IPS DF 19.7 (cell line): ENCODE results near the gene CACNB2.
"Not testable (repeated sequence)": the region's sequence is repeated elsewhere in the genome, so short reads cannot be mapped to it uniquely, and the experiment has no call there.

Source experiments
- DNase-seq: peaks from one replicate; pipeline ENCODE4 v3.0.0-alpha.2; 2013; ENCODE audit warnings: low read depth, low spot score

CACNB2 gene

DNA sequence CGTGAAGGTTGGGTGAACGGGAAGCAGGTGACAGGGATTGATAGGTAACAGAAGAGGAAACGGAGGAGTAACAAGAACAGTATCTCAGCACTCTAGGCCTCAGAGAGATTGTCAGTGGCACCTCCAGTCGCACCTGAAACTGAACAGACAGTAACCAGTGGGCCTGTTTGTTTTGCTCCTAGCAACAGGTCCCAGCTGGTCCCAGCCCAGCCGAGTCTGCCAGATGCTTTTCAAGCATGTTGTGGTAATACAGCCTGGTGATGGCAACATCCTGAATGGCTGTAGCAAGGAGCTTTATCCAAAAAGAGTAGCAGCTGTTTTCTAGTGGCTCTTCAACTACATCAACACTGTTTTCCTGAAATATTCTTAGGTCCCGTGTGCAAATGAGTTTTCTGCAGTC is 4.7 kb downstream of the CACNB2 start:
- no peak for DNase-seq

DNA sequence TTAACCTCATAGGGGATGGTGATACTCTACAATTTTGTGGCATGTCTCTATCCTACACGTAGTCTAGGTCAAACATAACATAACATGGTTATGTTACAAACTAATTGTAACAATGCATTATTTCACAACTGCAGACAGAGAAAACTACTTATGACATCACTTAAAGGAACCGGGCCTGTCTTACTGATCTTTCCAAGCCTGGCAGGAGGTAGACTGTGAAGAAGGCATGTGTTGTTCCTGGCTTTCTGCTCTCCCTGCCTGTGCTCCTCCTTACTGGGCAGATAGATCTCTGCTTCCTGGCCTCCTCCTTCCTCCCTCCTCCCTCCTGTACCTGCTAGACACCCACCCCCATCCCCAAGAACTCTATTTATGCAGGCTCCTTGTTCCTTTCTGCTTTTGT is 5.4 kb downstream of the CACNB2 start:
- no peak for DNase-seq

DNA sequence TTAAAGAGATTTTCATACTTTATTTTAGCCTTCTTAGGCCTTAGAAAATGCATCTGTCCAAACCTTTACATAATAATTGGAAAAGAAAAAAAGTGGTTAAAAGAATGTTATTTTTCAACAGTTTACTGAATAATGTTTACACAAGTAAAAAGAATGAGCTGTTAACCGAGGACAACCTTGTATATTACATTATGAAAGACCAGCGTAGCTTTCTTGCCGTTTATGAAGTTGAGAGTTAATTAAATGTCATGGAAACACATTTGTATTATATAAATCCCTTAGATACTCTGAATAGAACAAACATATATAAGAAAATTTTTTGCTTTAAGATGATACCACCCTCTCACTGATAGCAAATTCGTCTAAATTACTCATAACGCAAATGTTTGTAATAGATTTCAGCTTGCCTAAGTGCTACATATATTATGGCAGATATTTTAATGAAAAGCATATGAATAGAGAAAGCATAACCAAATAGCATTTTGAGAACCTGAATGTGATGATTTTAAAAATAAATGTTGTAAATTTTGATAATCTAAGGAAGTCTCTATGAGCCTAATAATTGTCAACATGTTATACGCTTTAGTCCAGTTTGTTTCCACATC is 9.1 kb downstream of the CACNB2 start:
- DNase-seq: no peak

DNA sequence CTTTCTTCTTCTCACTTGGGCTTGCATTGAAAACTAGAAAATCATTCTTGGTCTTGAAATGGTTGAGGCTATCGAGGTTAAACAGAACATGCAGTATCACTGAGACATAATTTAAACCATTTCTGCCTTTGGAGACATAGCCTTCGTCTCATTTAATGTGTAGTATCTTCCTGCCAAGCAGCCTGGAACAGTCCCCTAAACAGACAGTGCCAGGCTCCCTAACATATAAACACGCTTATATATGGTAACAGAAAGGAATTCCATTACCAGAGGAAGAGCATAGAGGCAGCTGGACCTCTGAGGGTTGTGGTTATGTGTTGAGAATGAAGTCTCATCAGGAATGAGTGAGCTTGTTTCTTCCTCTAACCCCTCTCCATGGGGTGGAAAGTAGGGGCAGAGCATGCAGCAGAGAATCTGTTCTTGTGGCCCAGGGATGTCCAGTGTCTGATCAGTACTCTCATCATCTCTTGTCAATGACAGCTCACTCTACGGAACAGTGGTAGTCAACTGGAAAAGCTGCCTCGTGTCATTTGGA is 11.2 kb downstream of the CACNB2 start:
- no peak for DNase-seq

DNA sequence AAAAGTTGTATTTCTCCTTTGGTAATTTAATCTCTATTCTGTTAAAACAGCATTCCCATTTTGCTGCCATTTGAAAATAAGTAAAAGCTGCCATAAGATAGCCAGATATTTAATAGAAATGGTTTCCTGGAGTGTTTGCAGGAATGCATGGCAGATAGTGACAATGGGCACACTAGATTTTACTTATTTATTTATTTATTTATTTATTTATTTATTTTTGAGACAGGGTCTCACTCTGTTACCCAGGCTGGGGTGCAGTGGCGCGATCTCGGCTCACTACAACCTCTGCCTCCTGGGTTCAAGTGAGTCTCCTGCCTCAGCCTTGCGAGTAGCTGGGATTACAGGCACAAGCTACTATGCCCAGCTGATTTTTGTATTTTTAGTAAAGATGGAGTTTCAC is 13.2 kb downstream of the CACNB2 start:
- DNase-seq: not testable (repeated sequence)

DNA sequence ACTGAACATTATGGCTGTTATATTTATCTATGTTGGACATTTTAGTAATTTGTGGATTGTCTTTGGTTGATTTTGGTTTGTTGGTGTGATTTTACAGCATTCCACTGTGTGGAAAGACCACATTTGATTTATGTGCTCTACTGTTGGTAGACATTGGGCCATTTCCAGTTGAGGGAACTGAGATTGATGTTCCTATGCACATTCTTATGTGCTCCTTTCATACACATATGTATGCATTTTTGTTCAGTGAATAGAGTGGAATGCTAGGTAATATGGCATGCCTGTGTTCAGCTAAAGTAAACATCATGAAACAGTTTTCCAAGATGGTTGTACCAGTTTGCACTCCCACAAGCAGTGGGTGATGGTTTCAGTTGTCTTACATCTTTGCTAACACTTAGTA is 15.1 kb downstream of the CACNB2 start:
- DNase-seq: no peak

DNA sequence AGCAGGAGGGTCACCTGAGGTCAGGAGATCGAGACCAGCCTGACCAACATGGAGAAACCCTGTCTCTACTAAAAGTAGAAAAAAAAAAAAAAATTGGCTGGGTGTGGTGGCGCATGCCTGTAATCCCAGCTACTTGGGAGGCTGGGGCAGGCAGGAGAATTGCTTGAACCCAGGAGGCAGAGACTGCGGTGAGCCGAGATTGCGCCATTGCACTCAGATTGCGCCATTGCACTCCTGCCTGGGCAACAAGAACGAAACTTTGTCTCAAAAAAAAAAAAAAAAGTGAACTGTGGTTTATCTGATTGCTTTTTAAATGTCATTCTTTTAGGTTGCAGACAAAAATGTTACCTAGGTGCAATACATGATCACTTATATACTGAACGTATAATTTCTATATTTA is 16.6 kb downstream of the CACNB2 start:
- DNase-seq: not testable (repeated sequence)

DNA sequence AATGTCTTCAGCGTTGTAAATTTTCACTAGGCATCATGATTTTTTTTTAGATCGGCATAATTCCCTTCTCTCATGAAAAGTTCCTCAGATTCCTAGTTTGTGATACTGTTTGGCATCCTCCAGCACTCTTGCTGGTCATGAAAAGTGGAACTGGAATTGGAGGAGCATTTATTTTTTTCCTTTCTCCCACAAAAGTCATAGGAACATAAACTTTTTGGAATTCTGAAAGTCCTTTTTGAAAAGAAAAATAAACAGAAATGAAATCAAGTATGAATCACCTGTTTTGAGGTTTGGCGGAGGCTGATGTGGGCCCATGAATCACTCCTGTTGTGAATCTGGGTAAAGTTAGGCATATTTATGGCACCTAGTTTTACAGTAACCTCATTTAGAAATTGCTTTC is 17.7 kb downstream of the CACNB2 start:
- no peak for DNase-seq

DNA sequence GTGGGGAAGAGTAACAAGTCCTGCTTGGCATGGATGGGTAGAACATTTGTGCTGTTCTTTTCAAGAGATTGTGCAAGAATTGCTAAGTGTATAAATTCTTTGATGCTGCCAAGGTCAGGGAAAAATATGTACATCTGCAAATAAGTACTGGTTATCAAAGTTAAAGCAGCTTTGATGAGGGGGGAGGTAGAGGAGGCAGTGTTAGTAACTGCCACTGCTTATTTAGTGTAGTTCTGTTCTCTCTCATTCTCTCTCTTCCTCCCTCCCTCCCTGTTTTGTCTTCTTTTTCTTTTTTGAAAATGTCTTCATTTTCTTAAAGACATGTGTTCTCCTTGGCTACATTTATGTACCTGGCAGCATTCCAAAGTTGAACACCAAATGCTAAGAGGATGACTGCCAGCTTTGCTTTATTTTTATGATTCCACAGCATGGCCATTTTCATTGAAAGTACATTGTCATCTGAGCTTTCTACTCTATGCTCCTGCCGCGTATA is 18.6 kb downstream of the CACNB2 start:
- DNase-seq: no peak

DNA sequence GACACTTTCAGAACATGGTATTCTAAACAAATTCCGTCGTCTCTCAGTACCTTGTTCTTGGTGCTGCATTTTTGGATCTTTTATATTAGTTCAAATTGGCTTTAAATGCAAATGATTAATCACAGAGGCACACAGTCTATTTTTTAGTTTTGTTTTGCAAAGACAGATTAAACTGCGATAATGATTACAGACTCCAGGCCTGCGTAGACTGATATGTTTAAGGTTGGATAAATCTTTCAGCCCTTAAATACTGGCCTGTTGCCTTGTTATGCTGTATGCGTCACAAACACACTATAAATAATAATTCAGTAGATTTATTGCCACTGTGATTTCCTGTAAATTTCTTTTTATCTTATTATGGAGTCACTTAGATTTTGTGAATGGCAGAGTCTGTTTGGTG is 19.3 kb downstream of the CACNB2 start:
- DNase-seq: no peak

DNA sequence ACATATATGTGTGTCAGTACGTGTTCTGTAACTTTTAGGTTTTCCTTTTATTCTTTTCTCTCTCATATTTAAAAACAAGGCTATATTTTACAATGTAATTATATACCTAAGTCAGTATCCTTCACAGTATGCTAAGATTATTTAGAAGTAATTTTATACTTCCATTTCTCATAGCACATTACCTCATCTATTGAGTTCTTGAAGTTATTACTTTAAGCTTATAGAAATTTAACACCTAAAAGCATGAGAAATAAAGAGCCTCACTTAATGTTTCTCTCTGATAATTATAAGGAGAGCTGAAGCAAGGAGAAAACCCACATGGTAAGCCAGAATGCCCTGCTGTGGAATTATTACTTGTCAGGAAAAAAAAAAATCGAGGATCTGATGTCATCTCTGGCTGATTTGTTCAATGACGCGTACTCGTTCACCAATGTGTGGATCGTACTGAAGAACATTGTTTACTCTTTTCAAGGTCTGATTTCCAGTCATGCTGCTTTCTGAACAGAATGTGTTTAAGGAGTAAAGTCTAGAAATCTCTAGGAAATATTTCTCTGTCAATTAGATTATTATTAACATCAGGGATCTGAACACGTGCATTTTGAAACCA is 21.9 kb downstream of the CACNB2 start:
- DNase-seq: no peak

DNA sequence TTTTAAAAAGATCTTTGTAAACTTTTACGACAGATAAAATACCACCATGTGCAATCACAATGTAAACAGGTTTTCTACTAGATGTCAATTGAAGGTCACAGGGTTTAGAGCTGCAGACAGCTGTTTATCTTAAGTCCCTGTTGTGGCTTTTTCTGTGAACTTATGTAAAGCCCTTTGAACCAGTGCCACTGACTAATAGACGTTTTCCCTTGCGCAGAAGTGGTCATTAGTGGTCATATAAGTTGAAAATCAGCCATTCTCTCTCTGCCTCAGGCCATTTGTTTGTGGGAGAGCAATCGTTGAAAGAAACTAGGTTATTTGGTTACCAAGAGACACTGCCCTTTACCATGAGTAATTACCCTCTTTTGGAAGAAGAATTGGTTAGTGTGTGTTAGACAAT is 23.9 kb downstream of the CACNB2 start:
- no peak for DNase-seq

DNA sequence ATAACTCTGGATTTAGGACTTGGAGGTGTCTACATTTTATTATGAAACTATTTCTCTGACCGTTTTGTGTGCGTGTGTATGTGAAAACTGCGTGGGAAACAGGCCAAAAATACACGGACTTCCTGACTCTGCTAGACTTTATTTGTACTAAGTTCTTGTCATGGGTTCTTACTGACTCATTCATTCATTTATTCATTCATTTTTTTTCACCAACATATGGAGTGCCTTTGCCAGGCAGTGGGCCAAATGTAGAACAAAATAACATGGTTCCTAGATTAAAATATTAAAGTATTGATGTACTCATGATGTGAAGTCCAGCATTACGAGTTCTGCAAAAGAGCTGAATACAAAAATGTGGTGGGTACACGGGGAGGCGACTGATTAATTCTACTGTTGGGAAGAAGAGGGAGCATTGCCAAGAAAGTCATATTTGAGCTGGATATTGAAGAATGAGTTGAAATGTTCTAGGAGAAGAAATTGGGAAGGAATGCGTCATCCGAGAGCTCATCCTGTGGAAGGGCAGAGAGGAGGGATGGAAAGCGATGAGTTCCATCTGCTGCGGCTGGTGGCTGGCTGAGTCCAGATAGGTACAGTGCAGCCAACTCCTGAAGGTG is 24.6 kb downstream of the CACNB2 start:
- no peak for DNase-seq

DNA sequence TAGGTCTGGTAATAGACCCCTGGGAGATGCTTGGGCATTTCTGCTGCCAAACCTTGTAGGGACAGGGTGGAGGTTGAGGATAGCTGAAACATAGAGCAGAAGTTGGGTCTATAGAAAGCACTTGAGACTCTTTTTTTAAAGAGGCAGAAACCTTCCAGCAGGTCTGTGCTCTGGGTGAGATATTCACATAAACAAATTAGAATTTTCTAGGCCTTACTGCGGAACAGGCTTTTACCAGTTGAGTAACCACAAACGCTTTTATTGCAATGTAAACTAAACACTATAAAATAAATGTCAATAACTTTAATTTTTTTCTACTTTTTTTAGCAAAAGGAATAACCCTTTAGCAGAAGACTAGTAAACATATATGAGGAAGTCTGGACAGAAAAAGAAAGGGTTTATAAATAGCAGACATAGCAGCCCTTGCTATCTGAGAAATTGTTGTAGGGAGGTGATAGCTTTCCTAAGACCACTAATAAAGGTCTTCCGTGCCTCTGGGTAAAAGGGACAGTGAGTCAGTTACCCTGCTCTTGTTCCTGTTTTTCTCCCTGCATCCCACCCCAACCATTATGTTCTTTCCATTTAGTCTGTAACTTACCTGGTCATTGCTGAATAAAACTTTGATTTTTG is 38.7 kb downstream of the CACNB2 start:
- no peak for DNase-seq

DNA sequence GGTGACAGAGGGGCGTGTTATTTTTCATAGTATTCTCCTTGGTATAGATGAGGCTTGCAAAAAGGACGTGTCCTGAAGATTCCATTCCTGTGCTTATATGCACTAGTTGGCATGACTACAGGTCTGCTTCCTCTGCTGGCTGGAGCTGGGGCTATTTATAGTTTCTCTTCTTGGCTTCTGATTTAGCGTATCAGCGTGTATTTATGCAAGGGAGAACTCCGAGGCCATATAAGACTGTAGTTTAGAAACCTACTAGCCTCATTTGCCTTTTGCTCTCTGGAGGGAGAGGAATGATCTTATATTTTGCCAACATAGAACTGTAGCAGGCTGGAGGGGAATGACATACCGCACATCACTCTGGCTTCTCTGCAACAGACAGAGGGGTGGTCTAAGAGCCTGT is 39.7 kb downstream of the CACNB2 start:
- no peak for DNase-seq

DNA sequence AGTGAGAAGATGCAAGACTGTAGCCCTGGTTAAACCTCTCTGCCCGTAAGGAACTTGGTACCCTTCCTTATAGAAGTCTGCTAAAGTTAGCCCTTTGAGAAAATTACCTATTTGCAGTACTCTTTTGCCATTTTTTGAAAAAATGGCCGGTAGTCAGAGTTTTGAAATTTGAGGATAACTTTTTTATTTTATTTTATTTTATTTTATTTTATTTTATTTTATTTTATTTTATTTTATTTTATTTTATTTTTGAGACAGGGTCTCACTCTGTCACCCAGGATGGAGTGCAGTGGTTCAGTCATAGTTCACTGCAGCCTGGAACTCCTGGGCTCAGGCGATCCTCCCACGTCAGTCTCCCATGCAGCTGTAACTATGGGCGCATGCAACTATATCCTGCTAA is 41.2 kb downstream of the CACNB2 start:
- not testable (repeated sequence) for DNase-seq

DNA sequence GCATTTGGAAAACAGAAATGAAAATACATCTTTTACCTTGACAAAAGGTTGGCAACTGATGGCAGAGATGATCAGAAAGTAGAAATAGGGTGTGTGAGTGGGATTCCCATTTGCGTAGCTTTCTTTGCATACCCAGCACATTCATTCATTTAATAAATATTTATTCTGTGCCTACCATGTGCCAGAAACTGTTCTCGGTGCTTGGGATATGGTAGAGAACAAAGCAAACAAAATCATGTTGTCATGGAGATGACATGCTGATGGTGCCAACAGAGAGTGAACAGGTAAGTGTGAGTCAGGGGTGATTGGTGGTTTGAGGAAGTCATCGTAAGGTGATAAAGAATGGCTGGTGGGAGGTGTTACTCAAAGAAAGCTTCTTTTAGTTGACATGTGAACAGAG is 45.4 kb downstream of the CACNB2 start:
- no peak for DNase-seq

DNA sequence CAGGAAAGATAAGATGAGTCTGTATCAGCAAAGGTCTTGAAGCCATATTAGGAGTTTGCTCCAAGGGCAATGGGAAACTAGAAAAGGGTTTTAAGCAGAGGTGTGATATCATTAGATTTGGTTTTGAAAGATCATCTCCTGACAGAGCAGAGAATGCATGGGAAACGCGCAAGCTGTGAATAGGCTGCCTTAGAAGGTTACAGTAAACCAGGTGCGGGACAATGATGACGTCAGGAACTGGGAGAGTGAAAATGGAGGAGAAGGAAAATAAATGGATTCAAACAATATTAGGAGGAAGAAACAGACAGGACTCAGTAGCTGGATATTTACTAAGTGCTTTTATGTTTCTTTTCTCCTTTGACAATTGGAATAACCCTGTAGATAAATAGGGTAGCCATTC is 50.6 kb downstream of the CACNB2 start:
- no peak for DNase-seq

DNA sequence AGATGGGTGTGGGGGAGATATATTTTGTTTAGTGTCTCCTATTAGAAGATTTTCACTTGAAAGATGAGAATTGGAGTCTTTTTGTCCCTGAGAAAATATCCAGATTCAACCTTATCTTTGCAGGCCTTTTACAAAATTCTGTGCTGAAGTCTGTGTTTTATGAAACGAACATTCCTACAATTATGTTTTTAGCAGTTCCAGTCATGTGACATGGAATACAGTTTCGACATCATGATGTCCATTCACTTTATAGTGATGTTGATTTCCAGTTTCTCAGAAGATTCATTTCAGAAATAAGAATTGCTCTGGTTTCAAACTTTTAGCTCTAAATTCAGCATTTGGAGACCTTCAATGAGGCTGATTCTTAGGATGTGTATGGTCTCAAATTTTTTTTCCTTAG is 54.4 kb downstream of the CACNB2 start:
- DNase-seq: no peak

DNA sequence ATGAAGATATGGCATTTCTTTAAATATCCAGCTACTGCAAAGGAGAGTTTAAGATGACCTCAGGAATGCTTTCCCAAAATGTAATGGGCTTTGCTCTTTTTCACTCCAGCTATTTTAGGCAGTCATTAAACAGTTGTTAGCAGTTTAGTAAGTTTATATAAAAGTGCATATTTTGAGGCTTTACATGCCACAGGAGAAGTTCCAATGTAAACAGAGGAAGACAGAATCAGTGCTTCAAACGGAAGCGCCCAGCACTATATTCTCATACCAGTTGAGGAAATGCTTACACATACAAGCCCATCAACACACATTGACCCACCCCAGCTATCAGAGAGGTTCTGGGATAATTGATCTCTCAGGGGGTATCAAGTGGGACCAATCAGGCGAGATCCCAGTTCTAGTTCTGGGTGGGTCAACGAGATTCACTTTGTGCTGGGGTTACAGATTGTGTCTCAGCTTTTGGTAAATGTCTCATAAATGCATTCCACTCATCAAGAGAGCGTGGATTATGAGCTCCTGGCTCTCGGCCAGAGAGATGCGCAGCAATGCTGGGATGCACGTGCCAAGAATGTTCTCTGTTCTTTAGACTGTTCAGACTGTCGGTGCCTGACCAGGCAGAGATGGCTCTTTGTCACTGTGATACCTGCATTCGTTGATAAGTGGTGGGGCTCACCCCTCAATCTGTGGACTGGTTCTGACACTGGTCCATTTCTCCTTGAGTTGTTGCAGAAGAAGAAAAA is 55.0 kb downstream of the CACNB2 start:
- DNase-seq: no peak

DNA sequence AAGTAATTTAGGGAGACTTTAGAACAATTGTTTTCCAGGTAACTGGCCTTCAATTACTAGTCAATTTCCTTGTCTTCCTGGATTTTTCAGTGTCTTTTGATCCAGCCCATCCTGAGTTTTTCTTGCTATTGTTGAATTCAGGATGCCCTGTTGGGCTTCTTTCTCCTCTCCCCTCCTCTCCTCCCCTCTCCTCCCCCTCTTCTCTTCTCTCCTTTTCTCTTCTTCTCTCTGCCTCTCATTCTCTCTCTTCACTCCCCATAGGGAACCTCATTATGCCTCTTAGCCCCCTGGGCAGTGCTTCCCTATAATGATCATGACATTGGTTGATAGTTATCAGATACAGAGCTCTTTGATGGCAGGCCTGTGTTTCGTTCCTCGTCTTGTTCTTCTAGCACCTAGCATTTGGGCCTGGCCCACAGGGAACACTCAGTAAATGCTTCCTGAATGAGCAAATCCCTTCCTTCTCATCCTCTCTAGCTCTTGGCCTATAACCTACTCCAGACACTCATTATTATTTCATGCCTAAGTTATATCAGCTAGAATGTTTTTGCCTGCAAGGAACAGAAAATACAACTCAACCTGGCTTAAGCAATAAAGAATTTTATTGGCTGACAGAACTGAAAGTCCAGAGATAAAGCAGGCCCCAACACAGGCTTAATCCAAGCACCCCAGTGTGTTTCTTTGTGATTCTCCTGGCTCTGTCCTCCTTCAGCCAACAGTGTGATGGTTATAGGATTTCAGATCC is 56.8 kb downstream of the CACNB2 start:
- no peak for DNase-seq
